B cell (primary cell): ENCODE measurements around the gene PSAP. TPM values are rescaled to one million over a fixed set of nuclear protein-coding genes. Genes with fewer than 3 reads are reported as not detected.

Source experiments
- ATAC-seq: fragments of 200-7000 bp; cut with Tn5 transposase; one replicate; pipeline ENCODE4 v1.10.0; 2021; ENCODE audit warnings: low read depth, mild to moderate bottlenecking, moderate number of reproducible peaks, moderate library complexity
- CTCF ChIA-PET: fragments of 350-600 bp; sonication (Branson Sonifier 250); formaldehyde crosslinking; loops from one replicate; lab custom pipeline; 2021; ENCODE audit warnings: antibody characterized with exemption, inconsistent platforms; lab: Charles Lee
- POLR2A ChIA-PET: fragments of 350-600 bp; sonication (Branson Sonifier 250); formaldehyde crosslinking; loops from one replicate; lab custom pipeline; 2021; ENCODE audit warnings: antibody characterized with exemption; lab: Charles Lee
- DNase-seq: peaks from one replicate; pipeline ENCODE4 v3.0.0; 2013
- H2AFZ ChIP-seq: 2 replicates; pipeline ENCODE4 v1.6.1; 2012; ENCODE audit warnings: mild to moderate bottlenecking, low read depth, low read length; ENCODE audit not compliant: insufficient read depth, poor library complexity, severe bottlenecking
- H3K27ac ChIP-seq, 2 donors: 1 replicate in 1 of 2; 2 replicates in 1 of 2; pipeline ENCODE4 v1.5.1; 2012 to 2013; ENCODE audit warnings: low read length in 2 of 2, mild to moderate bottlenecking in 2 of 2, moderate library complexity in 1 of 2
- H3K27me3 ChIP-seq, 4 experiments: fragments of 200-600 bp in 1 of 4; sonication (generic) in 1 of 4; replicated peaks in 1 of 4; 1 replicate in 2 of 4; 2 replicates in 2 of 4; pipeline versions ENCODE4 v1.6.1 to v1.7.0; 2013 to 2016; ENCODE audit warnings: low read length in 3 of 4, mild to moderate bottlenecking in 2 of 4, mixed read lengths in 1 of 4, moderate library complexity in 1 of 4; ENCODE audit not compliant: insufficient read depth in 4 of 4, control insufficient read depth in 3 of 4; ENCODE audit errors: control extremely low read depth in 1 of 4
- H3K36me3 ChIP-seq, 2 experiments: replicated peaks in 1 of 2; 1 replicate in 1 of 2; 2 replicates in 1 of 2; pipeline versions ENCODE4 v1.6.1 to v1.7.1; 2013; ENCODE audit warnings: low read length in 1 of 2; ENCODE audit not compliant: insufficient read depth in 2 of 2, control insufficient read depth in 1 of 2; ENCODE audit errors: control extremely low read depth in 1 of 2, extremely low read depth in 1 of 2
- H3K4me1 ChIP-seq, 2 donors: fragments of 200-600 bp in 1 of 2; sonication (generic) in 1 of 2; 1 replicate in 1 of 2; 2 replicates in 1 of 2; pipeline versions ENCODE4 v1.5.1 to v1.6.1; 2013 to 2017; ENCODE audit warnings: low read length in 2 of 2; ENCODE audit not compliant: control insufficient read depth in 2 of 2, insufficient read depth in 2 of 2
- H3K4me2 ChIP-seq: replicated peaks from 2 replicates; pipeline ENCODE3; 2012; ENCODE audit warnings: mild to moderate bottlenecking, low read depth, low read length; ENCODE audit not compliant: poor library complexity, severe bottlenecking
- H3K4me3 ChIP-seq, 5 experiments: fragments of 200-600 bp in 1 of 5; sonication (generic) in 1 of 5; 1 replicate in 3 of 5; 2 replicates in 2 of 5; pipeline versions ENCODE4 v1.5.1 to v1.7.0; 2011 to 2016; ENCODE audit warnings: low read length in 4 of 5, mild to moderate bottlenecking in 4 of 5, low read depth in 2 of 5, control low read depth in 1 of 5, moderate library complexity in 1 of 5; ENCODE audit not compliant: insufficient read depth in 1 of 5; ENCODE audit errors: control extremely low read depth in 1 of 5, extremely low read depth in 1 of 5
- H3K79me2 ChIP-seq: fragments of 200-600 bp; sonication (generic); one replicate; pipeline ENCODE4 v1.6.0; 2016; ENCODE audit warnings: low read length; ENCODE audit not compliant: control insufficient read depth, insufficient read depth
- H3K9ac ChIP-seq: fragments of 200-600 bp; sonication (generic); 2 replicates; pipeline ENCODE4 v1.6.1; 2017; ENCODE audit warnings: mild to moderate bottlenecking, low read length, moderate library complexity
- H3K9me3 ChIP-seq, 3 donors: one replicate each; pipeline versions ENCODE4 v1.6.1 to v1.7.1; 2013; ENCODE audit warnings: low read length in 2 of 3; ENCODE audit not compliant: control insufficient read depth in 2 of 3, insufficient read depth in 1 of 3; ENCODE audit errors: control extremely low read depth in 1 of 3
- H4K20me1 ChIP-seq: 2 replicates; pipeline ENCODE4 v1.6.0; 2012; ENCODE audit warnings: mild to moderate bottlenecking, low read length; ENCODE audit not compliant: insufficient read depth, control insufficient read depth, poor library complexity, severe bottlenecking
- H3K27ac Mint-ChIP-seq: one replicate; pipeline ENCODE4 v1.8.0; 2021; ENCODE audit warnings: mixed read lengths
- H3K27me3 Mint-ChIP-seq: one replicate; pipeline ENCODE4 v1.8.0; 2021; ENCODE audit warnings: mixed read lengths
- H3K4me1 Mint-ChIP-seq: one replicate; pipeline ENCODE4 v1.8.0; 2021; ENCODE audit warnings: mixed read lengths
- H3K4me3 Mint-ChIP-seq: one replicate; pipeline ENCODE4 v1.8.0; 2021; ENCODE audit warnings: mixed read lengths
- H3K9me3 Mint-ChIP-seq: one replicate; pipeline ENCODE4 v1.8.0; 2022; ENCODE audit warnings: mixed read lengths; ENCODE audit not compliant: insufficient read depth
- EZH2 ChIP-seq: IDR thresholded peaks from 2 replicates; pipeline ENCODE4 v1.6.1; 2012; ENCODE audit warnings: borderline replicate concordance, low read depth, mild to moderate bottlenecking, moderate library complexity, low read length; ENCODE audit not compliant: insufficient read depth, poor library complexity, severe bottlenecking
- WGBS: methylation state at CpG from one replicate; pipeline ENCODE4 v1.1.5; 2013; ENCODE audit warnings: missing lambda C conversion rate; ENCODE audit not compliant: insufficient coverage; 5-methylcytosine and 5-hydroxymethylcytosine counted together
- intact Hi-C: fragments of 100-400 bp; cut with micrococcal nuclease; formaldehyde crosslinking; loops from one replicate; pipeline ENCODE4 v1.10.0; 2022
- polyA plus RNA-seq: library from polyadenylated mRNA; depleted of rRNA; stranded (reverse); fragments of >200 nt; gene quantifications from 2 replicates; pipeline ENCODE4 v1.2.3, GENCODE V29; 2012
- total RNA-seq, 2 donors: library from RNA; stranded (reverse); fragments of 120-200 nt in 1 of 2; gene quantifications; 1 replicate in 1 of 2; 2 replicates in 1 of 2; pipeline versions ENCODE4 v1.2.3 to v1.2.4, GENCODE V29; 2013 to 2022
- TF ChIP-seq, protein P1 (sequence below): fragments of 200-600 bp; IDR thresholded peaks from one replicate; pipeline ENCODE4 v1.8.0; 2022; ENCODE audit warnings: antibody characterized with exemption, mild to moderate bottlenecking

PSAP gene
- total and polyA plus RNA-seq, 2 donors (not counting 1 experiment from before 2014, with no cell fraction given): 206 to 509 TPM

DNA sequence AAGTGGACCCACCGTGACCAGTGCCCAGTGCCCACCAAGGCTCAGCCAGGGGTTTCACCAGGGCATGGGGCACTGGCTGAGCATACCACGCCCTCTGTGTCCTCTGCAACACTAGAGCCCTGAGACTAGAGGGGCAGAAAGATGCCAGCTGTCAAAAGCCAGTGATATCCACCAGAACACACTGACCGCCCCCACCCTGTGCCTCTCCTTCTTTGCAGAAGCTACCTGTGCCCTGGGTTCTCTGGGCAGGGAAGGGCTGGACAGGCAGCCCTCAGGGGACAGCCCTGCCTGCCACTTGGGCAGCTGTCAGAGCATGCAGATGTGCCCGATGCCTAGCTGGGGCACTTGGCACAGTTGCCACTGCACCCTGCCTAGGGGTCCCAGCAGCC, 78.2 kb downstream of the PSAP start:
- Mint-ChIP-seq H3K27ac (peak overlapping the region; percentile 92), H3K4me3 (peak overlapping the region; percentile 94), H3K9me3 (no peaks in the 10 kb centered on the region), H3K27me3 (no peaks in the 10 kb centered on the region), H3K4me1 (peaks cover 91% of the 10 kb centered on the region)
- peak overlapping the region; percentile 83 for H3K4me2 ChIP-seq
- peak overlapping the region; percentile 82 to 97 (median 90) for H3K4me3 ChIP-seq
- POLR2A ChIA-PET: interaction anchor here (0.6 to 3.0 kb wide), 13 partner anchors 9 to 443 kb away, joined by 3 to 12 read pairs (median 3); partner anchors contain the start of genes ANAPC16 and ASCC1
- H3K9me3 ChIP-seq: no peaks in the 10 kb centered on the region
- H2AFZ ChIP-seq: peak overlapping the region; percentile 81
- 18% methylated on average over 4 of the region's 4 CpGs for WGBS
- no peak for ATAC-seq
- H3K4me1 ChIP-seq: peaks cover 84 to 96% of the 10 kb centered on the region in 2 donors
- DNase-seq: no peak
- intact Hi-C loops: loop anchor here (1.0 to 5.0 kb wide), 6 partner anchors 25 to 454 kb away; partner anchors contain the start of genes PSAP and SLC29A3
- no peaks in the 10 kb centered on the region for H3K27me3 ChIP-seq
- H3K36me3 ChIP-seq: peaks cover 0 to 8% of the 10 kb centered on the region in 2 experiments
- peak overlapping the region; percentile 88 to 95 for H3K27ac ChIP-seq
- H3K79me2 ChIP-seq: peaks cover 84% of the 10 kb centered on the region
- no peak for TF ChIP-seq EZH2
- TF ChIP-seq, protein P1, sequence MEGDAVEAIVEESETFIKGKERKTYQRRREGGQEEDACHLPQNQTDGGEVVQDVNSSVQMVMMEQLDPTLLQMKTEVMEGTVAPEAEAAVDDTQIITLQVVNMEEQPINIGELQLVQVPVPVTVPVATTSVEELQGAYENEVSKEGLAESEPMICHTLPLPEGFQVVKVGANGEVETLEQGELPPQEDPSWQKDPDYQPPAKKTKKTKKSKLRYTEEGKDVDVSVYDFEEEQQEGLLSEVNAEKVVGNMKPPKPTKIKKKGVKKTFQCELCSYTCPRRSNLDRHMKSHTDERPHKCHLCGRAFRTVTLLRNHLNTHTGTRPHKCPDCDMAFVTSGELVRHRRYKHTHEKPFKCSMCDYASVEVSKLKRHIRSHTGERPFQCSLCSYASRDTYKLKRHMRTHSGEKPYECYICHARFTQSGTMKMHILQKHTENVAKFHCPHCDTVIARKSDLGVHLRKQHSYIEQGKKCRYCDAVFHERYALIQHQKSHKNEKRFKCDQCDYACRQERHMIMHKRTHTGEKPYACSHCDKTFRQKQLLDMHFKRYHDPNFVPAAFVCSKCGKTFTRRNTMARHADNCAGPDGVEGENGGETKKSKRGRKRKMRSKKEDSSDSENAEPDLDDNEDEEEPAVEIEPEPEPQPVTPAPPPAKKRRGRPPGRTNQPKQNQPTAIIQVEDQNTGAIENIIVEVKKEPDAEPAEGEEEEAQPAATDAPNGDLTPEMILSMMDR: no peak
- CTCF ChIA-PET: interaction anchor here (0.9 to 4.8 kb wide), 31 partner anchors 9 to 457 kb away, joined by 3 to 36 read pairs (median 4); no protein-coding TSS in a partner anchor
- peak overlapping the region; percentile 94 for H3K9ac ChIP-seq
- H4K20me1 ChIP-seq: no peaks in the 10 kb centered on the region
